ENCODE measurements around the gene MYCL. TPM values are rescaled to one million over a fixed set of nuclear protein-coding genes. Genes with fewer than 3 reads are reported as not detected.

The MYCL gene
- total RNA-seq, 1 experiment from 2014 or later: 31.0 TPM

- H3K27me3 Mint-ChIP-seq (ENCODE audit: low read depth): peaks cover 4% of the 10 kb centered on the region; the same call in 1 of the 2 replicates
- DNase-seq (ENCODE audit: low spot score): no peak
- POLR2A ChIA-PET: no interaction called here
- no peak overlapping the region for H3K4me3 Mint-ChIP-seq
- no peak for ATAC-seq
- H3K36me3 Mint-ChIP-seq: no peaks in the 10 kb centered on the region
- peaks cover 22% of the 10 kb centered on the region for H3K4me1 Mint-ChIP-seq
- no peaks in the 10 kb centered on the region for H3K9me3 Mint-ChIP-seq
- CTCF ChIA-PET: interaction anchor here (1.8 kb wide), 1 partner anchor 25 kb away, joined by 7 read pairs; no protein-coding TSS in a partner anchor
- no peak overlapping the region for H3K27ac Mint-ChIP-seq
- TF ChIP-seq PRRX2 (CRISPR knock-in tag; IDR thresholded peaks at IDR 0.05) (no peak), NR1H2 (CRISPR knock-in tag; IDR thresholded peaks at IDR 0.05) (no peak)
Measured at GRCh38 chr1:39944410-39945112, 42.8 kb upstream of the MYCL start.

- ATAC-seq (no peak), DNase-seq (ENCODE audit: low spot score) (no peak)
- Mint-ChIP-seq H3K27ac (no peak overlapping the region), H3K27me3 (ENCODE audit: low read depth) (peaks cover 4% of the 10 kb centered on the region; the same call in 1 of the 2 replicates), H3K36me3 (no peaks in the 10 kb centered on the region), H3K4me3 (no peak overlapping the region), H3K9me3 (no peaks in the 10 kb centered on the region), H3K4me1 (peaks cover 15% of the 10 kb centered on the region)
- CTCF ChIA-PET: interaction anchor here (1.0 to 1.8 kb wide), 3 partner anchors 12 to 286 kb away, joined by 3 to 7 read pairs (median 3); no protein-coding TSS in a partner anchor
- POLR2A ChIA-PET: no interaction called here
- no peak for TF ChIP-seq FOXP1 (CRISPR knock-in tag; IDR thresholded peaks at IDR 0.05; ENCODE audit: borderline replicate concordance)
- no peak for TF ChIP-seq ZNF512 (CRISPR knock-in tag; IDR thresholded peaks at IDR 0.05; ENCODE audit: borderline replicate concordance)
- TF ChIP-seq ERG (CRISPR knock-in tag; IDR thresholded peaks at IDR 0.05): no peak
- TF ChIP-seq NFYB (CRISPR knock-in tag; conservative IDR thresholded peaks at IDR 0.05; ENCODE audit: low read depth): no peak
- no peak for TF ChIP-seq SMAD3 (CRISPR knock-in tag; IDR thresholded peaks at IDR 0.05; ENCODE audit: borderline replicate concordance)
- TF ChIP-seq ZSCAN18 (CRISPR knock-in tag; IDR thresholded peaks at IDR 0.05): no peak
- no peak for TF ChIP-seq ATF3 (CRISPR knock-in tag; conservative IDR thresholded peaks at IDR 0.05)
- TF ChIP-seq IRF2 (CRISPR knock-in tag; IDR thresholded peaks at IDR 0.05; ENCODE audit: borderline replicate concordance, low read depth): no peak
- no peak for TF ChIP-seq NR1H2 (CRISPR knock-in tag; IDR thresholded peaks at IDR 0.05)
- no peak for TF ChIP-seq JAZF1 (CRISPR knock-in tag; IDR thresholded peaks at IDR 0.05)
- no peak for TF ChIP-seq OVOL2 (CRISPR knock-in tag; IDR thresholded peaks at IDR 0.05; ENCODE audit: borderline replicate concordance)
- no peak for TF ChIP-seq ZNF317 (CRISPR knock-in tag; IDR thresholded peaks at IDR 0.05; ENCODE audit: borderline replicate concordance, low read depth)
- no peak for TF ChIP-seq TCF7 (CRISPR knock-in tag; IDR thresholded peaks at IDR 0.05; ENCODE audit: low read depth)
- TF ChIP-seq ZMAT4 (CRISPR knock-in tag; IDR thresholded peaks at IDR 0.05): no peak
- no peak for TF ChIP-seq PRDM15 (CRISPR knock-in tag; IDR thresholded peaks at IDR 0.05)
- TF ChIP-seq CTCF (IDR thresholded peaks at IDR 0.05): no peak
- TF ChIP-seq ZNF281 (CRISPR knock-in tag; IDR thresholded peaks at IDR 0.05): no peak
Measured at GRCh38 chr1:39943471-39944290, 42.0 kb upstream of the MYCL start.
